Peyer's patch (tissue), 4 donors: ENCODE data around the gene TMEM132D. TPM values are rescaled to one million over a fixed set of nuclear protein-coding genes. Genes with fewer than 3 reads are reported as not detected.

Source experiments
- DNase-seq, 3 donors: peaks; one replicate each; pipeline ENCODE4 v3.0.0-alpha.2; 2017 to 2019
- H3K27ac ChIP-seq, 4 donors: fragments of 200-600 bp; sonication (generic); one replicate each; pipeline ENCODE4 v1.5.1; 2016 to 2019
- H3K27me3 ChIP-seq, 2 donors: fragments of 200-600 bp; sonication (generic); one replicate each; pipeline ENCODE4 v1.5.1; 2019
- H3K36me3 ChIP-seq, 3 donors: fragments of 200-600 bp; sonication (generic); one replicate each; pipeline ENCODE4 v1.5.1; 2016 to 2019
- H3K4me1 ChIP-seq, 4 donors: fragments of 200-600 bp; sonication (generic); one replicate each; pipeline ENCODE4 v1.5.1; 2016 to 2019
- H3K4me3 ChIP-seq, 4 donors: fragments of 200-600 bp; sonication (generic); 1 replicate in 3 of 4; 2 replicates in 1 of 4; pipeline ENCODE4 v1.5.1; 2016 to 2019; ENCODE audit warnings: mild to moderate bottlenecking in 1 of 4
- H3K9me3 ChIP-seq, 4 donors: fragments of 200-600 bp; sonication (generic); one replicate each; pipeline ENCODE4 v1.5.1; 2016 to 2019; ENCODE audit warnings: mild to moderate bottlenecking in 1 of 4
- CTCF ChIP-seq, 6 experiments: fragments of 450-650 bp in 4 of 6; fragments of 200-600 bp in 2 of 6; sonication (generic) in 1 of 6; IDR thresholded peaks; one replicate each; pipeline ENCODE4 v1.5.1; 2017 to 2019; ENCODE audit warnings: antibody characterized with exemption in 6 of 6, mild to moderate bottlenecking in 3 of 6, moderate library complexity in 1 of 6
- POLR2A ChIP-seq, 2 donors: fragments of 450-650 bp; IDR thresholded peaks; one replicate each; pipeline ENCODE4 v1.5.1; 2017; ENCODE audit warnings: antibody characterized with exemption in 2 of 2, mild to moderate bottlenecking in 2 of 2, moderate library complexity in 2 of 2
- total RNA-seq, 4 donors: library from RNA; depleted of rRNA; stranded (reverse); fragments of >200 nt; gene quantifications; one replicate each; pipeline ENCODE4 v1.1.0, GENCODE V29; 2016

TMEM132D gene
- total RNA-seq, 4 donors from 2014 or later: 0.27 to 1.7 (median 0.41) TPM

DNA sequence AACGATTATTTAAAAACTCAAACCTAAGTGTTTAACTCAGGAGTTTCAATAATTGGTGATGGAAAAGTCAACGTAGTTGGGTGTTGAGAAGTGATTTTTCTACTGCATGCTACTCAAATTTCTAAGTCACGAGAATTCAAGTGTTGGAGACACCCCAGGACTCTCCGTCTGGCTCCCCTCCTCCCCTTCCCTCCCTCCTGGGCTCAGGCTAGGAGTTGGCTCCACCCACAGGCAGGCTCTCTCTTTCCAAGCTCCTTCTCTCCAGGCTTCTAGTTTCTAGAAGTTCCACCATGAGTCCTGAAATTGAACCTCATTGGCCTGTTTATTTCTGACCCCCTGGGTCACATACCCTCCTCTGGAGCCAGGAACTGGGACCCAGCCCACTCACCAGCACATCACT lies 73.0 kb downstream of the TMEM132D start:
- Histone ChIP-seq H3K4me3 (no peak overlapping the region), H3K4me1 (no peaks in the 10 kb centered on the region), H3K27ac (no peak overlapping the region), H3K9me3 (no peaks in the 10 kb centered on the region), H3K27me3 (no peaks in the 10 kb centered on the region), H3K36me3 (no peaks in the 10 kb centered on the region)
- TF ChIP-seq POLR2A (IDR thresholded peaks at IDR 0.05): no peak
- TF ChIP-seq CTCF (IDR thresholded peaks at IDR 0.05): no peak
- no peak for DNase-seq

GRCh38 chr12:129827866-129828384 lies 75.9 kb downstream of the TMEM132D start:
- Histone ChIP-seq H3K36me3 (no peaks in the 10 kb centered on the region), H3K4me1 (no peaks in the 10 kb centered on the region), H3K27me3 (no peaks in the 10 kb centered on the region), H3K9me3 (no peaks in the 10 kb centered on the region), H3K4me3 (no peak overlapping the region), H3K27ac (no peak overlapping the region)
- TF ChIP-seq CTCF (IDR thresholded peaks at IDR 0.05) (no peak), POLR2A (IDR thresholded peaks at IDR 0.05) (no peak)
- no peak for DNase-seq

- no peaks in the 10 kb centered on the region for H3K27me3 ChIP-seq
- no peak for DNase-seq
Measured at GRCh38 chr12:129827102-129827865, 76.5 kb downstream of the TMEM132D start.

DNA sequence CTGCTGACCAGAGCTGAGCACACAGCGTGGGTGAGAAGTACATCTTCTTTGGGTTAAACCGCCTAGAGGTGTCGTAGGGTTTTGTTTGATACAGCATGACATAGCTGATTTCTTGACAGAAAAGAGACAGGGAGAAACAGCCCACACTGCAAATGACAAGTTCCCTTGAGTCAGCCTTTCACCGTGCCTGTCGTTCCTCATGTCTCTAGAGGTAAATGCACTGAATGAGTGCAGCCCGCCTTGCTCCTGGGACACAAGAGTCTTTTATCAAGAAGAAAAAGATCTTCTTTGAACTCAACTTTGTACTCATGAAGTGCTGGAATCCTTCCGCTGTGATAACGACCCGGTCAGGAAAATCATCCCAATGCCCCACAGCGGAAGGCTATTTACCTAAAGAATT lies 77.6 kb downstream of the TMEM132D start:
- no peak overlapping the region for H3K4me3 ChIP-seq
- DNase-seq: no peak

More at GRCh38 chr12:129827102-129827865, 76.5 kb downstream of the TMEM132D start:
- H3K27ac ChIP-seq: no peak overlapping the region
- H3K36me3 ChIP-seq: no peaks in the 10 kb centered on the region
- H3K4me1 ChIP-seq: no peaks in the 10 kb centered on the region
- TF ChIP-seq CTCF (IDR thresholded peaks at IDR 0.05): no peak
- no peak for TF ChIP-seq POLR2A (IDR thresholded peaks at IDR 0.05)
- no peaks in the 10 kb centered on the region for H3K9me3 ChIP-seq
- no peak overlapping the region for H3K4me3 ChIP-seq

DNA sequence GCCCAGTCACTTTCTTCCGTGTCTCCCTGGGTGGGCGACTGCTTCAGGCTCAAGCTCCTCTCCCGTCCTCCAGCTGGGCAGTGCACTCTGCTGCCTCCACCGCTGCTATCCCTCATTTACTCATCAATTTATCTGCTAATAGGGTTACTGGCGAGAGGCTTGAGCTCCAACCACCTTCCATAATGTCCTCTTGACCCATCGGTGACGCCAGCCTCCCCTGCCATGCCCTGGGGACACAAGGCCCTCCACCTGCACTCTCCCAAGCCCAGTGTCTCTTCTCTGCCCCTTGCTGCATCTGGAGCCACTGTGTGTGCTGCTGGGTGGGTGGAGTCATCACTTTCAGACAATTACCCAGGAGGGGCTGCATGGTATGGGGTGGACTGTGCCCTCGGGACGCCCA lies 78.5 kb downstream of the TMEM132D start:
- H3K27me3 ChIP-seq: no peaks in the 10 kb centered on the region
- H3K27ac ChIP-seq: no peak overlapping the region
- no peak for DNase-seq
- H3K36me3 ChIP-seq: no peaks in the 10 kb centered on the region
- no peaks in the 10 kb centered on the region for H3K4me1 ChIP-seq
- no peak overlapping the region for H3K4me3 ChIP-seq
- no peaks in the 10 kb centered on the region for H3K9me3 ChIP-seq
- TF ChIP-seq POLR2A (IDR thresholded peaks at IDR 0.05) (no peak), CTCF (IDR thresholded peaks at IDR 0.05) (no peak)

More for the DNA sequence above, 77.6 kb downstream of the TMEM132D start:
- Histone ChIP-seq H3K4me1 (no peaks in the 10 kb centered on the region), H3K9me3 (no peaks in the 10 kb centered on the region), H3K27ac (no peak overlapping the region), H3K27me3 (no peaks in the 10 kb centered on the region), H3K36me3 (no peaks in the 10 kb centered on the region)
- TF ChIP-seq CTCF (IDR thresholded peaks at IDR 0.05) (no peak), POLR2A (IDR thresholded peaks at IDR 0.05) (no peak)
